ENCODE measurements around the gene OLR1.

GRCh38 chr12:10171973-10172728 is at the start of gene OLR1:
- TF ChIP-seq CTCF (conservative IDR thresholded peaks at IDR 0.05; ENCODE audit: low read length) (no peak), EZH2phosphoT487 (IDR thresholded peaks at IDR 0.05; ENCODE audit: borderline replicate concordance) (no peak)

All from Loucy (cell line).